Activated CD8-positive, alpha-beta memory T cell treated with anti-CD3 and anti-CD28 coated beads for 24 hours (primary cell): ENCODE results near the gene EFHC2.

Experiments used
- DNase-seq: peaks from one replicate; pipeline ENCODE4 v3.0.0-alpha.2; 2020

EFHC2 gene

DNA sequence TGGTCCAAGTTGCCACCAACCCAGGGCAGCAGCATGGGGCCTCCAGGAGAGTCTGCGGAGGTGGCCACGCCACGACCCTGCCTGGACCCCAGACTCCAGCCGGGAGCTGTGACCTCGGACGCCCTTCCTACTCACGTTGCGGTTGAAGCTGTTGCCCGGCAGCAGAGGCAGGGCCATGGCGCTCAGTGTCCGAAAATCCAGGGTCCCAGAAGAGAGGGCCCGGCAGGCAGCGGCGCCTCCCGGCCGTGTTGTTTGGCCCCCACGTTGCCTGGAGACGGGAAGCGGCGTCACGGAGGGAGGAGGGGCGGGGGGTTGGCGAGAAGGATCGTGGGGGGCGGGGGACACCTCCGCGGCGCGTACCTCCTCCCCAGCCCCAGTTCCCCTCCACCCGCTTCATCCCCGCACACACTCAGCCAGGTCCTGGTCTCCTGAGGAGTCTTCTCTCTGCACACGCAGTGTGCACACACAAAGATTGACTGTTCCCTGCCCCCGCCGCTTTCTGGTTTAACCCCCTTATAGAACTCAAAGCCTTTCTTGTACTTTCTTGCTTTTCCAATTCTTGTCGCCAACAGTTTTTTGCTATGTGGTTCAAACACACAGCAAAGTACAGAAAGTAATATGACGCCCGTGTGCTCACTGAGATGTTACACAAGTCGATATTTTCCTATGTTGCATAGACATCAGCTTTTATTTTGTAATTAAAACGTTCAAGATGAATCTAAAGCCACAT, at the start of gene EFHC2:
Gene EFHC2 (minus strand): TSS at position 261 of the 730 bp plus-strand sequence. CDS start 84 bp downstream, at position 177.
- peak; percentile 71 for DNase-seq

DNA sequence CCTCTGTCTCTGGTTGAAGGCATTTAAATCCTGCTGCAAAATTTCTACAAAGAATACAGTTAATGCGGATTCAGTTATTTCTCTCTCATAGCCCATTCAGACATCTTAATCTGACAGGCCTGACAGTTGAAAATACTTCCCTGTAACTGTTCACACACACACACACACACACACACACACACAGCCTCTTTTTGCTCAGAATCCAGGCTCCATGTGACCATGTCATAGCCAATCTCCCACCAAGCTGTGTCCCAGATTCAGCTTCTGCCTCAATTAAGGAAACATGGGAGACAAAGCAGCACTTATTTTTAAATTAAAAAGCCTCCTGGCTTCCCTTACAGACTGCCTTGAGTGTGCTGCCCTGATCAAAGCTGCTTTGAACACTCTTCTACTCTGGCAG, 49.3 kb upstream of the EFHC2 start:
- no peak for DNase-seq

DNA sequence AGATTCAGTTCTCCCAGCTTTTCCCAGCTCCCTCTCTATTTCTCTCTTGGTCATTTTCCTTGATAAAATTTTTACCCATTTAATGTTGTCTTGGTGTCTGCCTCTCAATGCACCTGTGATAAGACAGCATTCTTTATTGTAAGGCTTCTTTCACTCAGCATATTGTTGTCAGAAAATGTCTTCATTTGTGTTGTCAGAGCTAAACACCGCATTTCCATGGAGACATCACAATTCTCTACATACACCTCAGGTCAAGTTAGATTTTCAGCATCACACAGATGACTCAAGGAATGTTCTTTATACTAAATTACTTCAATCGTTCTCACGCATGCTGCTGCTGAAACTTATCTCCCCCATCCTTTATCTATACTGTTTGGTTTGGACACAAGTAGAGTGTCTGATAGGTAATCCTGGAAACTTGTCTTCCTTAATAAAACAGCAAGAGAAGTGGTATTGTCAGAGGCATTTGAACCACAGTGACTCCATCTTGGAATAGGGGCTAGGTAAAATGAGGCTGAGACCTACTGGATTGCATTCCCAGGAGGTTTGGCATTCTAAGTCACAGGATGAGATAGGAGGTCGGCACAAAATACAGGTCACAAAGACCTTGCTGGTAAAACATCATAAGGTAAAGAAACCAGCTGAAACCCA, 41.3 kb upstream of the EFHC2 start:
- no peak for DNase-seq

DNA sequence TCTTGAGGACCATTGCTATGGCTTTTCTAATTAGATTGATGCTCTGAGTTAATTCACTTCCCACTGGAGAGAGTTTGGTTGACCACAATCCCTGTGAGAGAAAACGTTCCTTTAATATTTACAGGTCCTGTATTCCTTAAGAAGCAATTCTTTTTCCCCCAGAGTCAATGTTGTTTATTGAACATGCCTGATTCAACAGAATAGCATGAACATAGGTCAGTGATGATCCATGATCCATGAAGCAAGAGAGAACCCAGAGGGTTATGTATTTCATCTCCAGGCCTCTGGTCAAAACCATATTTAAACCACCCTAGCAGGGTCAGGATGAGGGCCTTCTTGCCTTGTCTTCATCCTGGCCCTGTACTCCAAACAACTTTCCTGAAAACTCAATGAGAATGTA, 39.4 kb upstream of the EFHC2 start:
- no peak for DNase-seq

DNA sequence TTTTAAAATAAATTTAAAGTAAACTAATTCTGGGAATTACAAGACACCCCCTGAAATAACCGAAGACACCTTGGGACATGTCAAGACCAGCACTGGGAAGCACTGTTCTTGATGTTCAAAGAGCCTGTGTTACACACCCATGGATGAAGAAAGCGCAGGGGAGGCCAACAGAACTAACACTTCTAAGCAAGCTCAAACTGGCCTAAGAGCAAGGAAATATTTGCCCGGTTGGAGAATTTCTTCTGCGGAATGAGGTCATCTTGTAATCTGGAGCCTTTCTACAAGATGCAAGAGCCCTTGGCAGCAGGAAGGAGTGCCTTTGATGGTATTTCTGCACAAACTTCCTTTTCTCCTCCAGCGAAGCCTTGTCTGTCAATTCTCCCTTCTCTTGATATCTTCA, 9.3 kb upstream of the EFHC2 start:
- no peak for DNase-seq

DNA sequence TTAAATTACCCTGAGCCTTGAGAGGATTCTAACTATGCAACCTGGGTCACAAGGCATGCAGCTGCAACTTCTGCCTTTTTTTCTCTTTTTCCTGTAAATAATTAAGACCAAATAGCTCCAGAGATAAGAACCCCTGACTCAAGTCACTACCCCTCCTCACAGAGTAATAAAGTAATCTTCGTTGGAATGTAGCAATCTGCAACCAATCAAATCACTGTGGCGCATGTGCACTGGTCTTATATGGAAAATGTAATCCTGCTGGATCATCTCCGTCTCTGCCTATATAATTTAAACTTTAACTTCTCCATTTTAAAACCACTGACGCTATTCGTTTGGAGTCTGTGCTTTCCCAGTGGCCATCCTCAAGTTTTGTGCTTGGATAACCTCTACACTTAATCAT, 6.1 kb upstream of the EFHC2 start:
- no peak for DNase-seq

- DNase-seq: no peak
These were observed 1.2 kb upstream of the EFHC2 start for GRCh38 chrX:44344687-44345086.

DNA sequence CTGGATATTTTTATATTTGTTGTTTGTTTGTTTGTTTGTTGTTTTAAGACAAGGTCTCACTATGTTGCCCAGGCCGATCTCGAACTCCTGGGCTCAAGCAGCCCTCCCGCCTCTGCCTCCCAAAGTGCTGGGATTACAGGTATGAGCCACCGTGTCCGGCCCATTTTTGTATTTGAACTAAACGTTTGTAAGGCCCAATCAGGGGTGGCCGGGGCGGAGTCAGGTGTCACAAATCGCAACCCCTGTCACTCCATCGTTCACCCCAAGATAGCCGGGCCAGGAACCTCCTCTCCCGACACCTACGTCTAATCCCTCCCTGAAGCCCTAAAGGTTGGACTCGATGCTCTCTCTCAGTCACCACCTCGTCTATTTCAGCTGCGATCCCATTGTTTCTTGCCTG, 722 bp upstream of the EFHC2 start:
- peak; percentile 69 for DNase-seq

- no peak for DNase-seq
These were observed 606 bp downstream of the EFHC2 start for GRCh38 chrX:44342866-44343265.

DNA sequence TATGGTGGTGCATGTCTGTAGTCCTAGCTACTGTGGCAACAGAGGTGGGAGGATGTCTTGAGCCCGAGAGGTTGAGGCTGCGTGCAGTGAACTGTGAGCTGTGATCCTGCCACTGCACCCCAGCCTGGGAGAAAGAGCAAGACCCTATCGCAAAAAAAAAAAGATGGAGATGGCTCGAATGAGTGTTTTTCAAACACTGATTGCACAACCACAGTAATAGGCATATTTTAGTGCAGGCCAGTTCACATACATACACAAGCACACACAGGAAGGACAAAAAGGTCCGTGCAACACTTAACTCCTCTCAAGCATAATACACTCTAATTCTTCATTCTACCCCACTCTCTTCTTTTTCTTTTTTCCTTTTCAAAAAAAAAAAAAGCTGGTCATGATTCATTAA, 5.1 kb downstream of the EFHC2 start:
- no peak for DNase-seq

- no peak for DNase-seq
These were observed 11.0 kb downstream of the EFHC2 start for GRCh38 chrX:44332437-44332836.

GRCh38 chrX:44330227-44330626, 13.2 kb downstream of the EFHC2 start:
- DNase-seq: no peak

DNA sequence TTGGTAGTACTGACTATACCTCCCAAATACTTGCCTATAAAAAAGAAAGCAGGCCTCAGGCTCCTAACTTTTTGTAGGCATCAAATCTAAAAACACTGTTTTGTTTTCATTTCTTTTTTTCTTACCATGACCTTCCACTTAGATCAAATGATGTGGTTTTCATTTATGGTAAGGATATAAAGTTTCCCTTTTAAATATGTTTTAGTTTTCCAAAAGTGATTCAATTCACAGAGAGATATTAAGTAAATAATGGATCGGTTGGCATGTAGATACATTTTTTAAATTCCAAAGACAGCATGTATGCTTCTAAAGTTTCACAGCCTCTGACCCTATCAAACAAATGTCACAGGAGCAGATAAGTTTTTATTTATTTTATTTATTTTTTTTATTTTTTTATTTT, 23.9 kb downstream of the EFHC2 start:
- no peak for DNase-seq

- no peak for DNase-seq
These were observed 26.3 kb downstream of the EFHC2 start for GRCh38 chrX:44317181-44317580.

GRCh38 chrX:44314808-44315207, 28.7 kb downstream of the EFHC2 start:
- no peak for DNase-seq

DNA sequence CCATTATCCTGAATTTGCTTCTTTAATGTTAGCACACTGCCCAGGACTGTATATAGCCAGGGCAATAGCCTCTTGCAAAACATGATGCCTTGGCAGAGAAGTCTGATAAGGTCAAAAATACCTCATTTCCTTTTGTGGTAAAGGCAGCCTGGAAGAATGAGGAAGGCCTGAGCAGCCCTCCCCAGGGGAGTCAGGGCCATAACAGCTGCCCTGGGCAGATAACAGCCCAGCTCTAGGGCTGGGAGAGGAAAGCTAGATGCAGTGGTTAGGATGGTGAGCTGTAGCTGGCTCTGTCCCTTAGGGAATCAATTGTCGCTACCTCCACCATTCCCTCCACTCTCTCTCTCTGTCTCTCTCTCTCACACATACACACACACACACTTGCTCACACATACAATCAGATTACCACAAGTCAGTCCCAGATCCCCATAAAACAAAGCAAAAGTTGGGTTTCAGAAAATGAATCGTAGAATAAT, 29.2 kb downstream of the EFHC2 start:
- DNase-seq: no peak

- DNase-seq: no peak
These were observed 31.1 kb downstream of the EFHC2 start for GRCh38 chrX:44312421-44312820.

DNA sequence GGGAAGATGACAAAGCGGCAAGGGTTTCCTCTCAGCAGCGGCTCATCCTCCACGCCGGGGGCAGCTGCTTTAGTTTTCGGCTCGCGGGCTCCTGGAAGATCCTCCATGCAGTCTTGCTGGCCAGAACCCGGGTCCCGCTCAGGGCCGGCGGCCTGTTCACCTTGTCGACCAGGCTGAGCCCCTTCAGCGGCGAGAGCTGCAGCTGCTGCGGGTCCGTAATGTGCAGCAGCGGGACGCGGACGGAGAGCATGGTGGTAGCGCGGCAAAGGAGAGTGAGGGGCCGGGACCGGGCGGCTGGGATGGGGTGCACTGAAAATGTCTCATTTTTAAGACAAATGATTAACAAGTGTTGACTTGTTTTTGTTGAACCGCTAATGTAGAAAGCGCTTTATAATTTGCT, 33.2 kb downstream of the EFHC2 start:
- no peak for DNase-seq

DNA sequence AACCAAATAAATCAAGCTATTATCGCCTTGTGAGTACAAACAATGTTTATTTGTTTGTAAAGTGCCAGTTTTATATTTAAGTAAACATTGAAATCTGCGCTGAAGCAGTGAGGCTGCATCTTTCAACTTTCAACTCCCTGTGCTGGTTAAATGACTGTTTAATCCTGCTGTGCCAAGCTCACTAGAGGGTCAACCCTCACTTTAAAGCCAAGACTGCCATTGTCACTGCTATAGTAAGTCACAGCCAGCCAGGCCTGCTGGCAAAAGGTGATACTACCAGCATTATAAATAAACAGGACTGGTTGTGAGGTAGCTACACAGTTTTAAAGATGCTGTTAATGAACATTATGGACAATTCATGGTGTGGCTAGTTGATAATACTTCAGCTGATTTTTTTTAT, 34.6 kb downstream of the EFHC2 start:
- DNase-seq: no peak

GRCh38 chrX:44306356-44306755, 37.1 kb downstream of the EFHC2 start:
- no peak for DNase-seq

- no peak for DNase-seq
These were observed 37.6 kb downstream of the EFHC2 start for GRCh38 chrX:44305921-44306320.

GRCh38 chrX:44303119-44303518, 40.4 kb downstream of the EFHC2 start:
- DNase-seq: no peak

- no peak for DNase-seq
These were observed 44.3 kb downstream of the EFHC2 start for GRCh38 chrX:44299177-44299576.

GRCh38 chrX:44291468-44292092, 51.9 kb downstream of the EFHC2 start:
- DNase-seq: no peak
